ENCODE data around the gene TREH.

TREH gene

DNA sequence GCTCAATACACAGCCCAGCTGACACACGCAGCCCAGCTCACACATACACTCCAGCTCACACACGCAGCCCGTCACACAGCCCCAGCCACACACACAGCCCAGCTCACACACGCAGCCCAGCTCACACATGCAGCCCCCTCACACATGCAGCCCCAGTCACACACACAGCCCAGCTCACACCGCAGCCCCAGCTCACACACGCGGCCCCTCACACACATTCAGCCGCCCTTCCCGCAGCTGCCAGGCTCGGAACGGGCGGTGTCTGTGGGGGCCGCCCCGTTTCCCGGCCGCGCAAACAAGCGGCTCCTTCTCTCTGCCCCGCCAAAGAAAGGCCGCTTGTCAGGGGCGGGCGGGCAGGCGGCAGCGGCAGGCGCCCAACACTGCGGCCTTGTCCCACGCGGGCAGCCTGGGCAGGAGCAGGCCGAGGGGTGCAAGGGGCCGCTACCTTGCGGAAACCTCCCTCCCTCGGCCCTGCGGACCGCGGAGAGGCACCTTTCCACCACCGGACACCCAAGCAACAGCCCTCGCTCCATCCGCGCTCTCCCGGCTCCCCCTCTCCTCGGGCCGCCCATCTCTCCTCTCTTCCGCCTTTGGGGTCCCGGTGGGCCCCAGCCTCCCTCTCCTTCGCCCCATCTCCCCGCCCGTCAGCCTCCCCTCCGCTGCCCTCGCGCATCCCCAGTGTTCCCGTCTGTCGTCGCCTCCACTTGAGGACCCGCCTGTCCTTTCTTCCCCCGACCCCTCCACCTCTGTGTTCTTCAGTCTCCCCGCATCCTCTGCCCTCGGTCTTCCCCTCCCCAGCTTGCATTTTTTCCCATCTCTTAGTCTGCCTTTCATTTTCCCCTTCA lies 69.8 kb downstream of the TREH start:
- peak overlapping the region; percentile 95 to 97 for H3K4ac ChIP-seq (ENCODE audit: low read depth in 1 of 2, low read length in 2 of 2)
- no peaks in the 10 kb centered on the region for H3K27me3 ChIP-seq (ENCODE audit: control insufficient read depth in 1 of 2, insufficient read depth in 1 of 2, low read length in 2 of 2)
- peak overlapping the region; percentile 85 for H3K4me2 ChIP-seq (ENCODE audit: low read length, poor library complexity, severe bottlenecking)
- peak overlapping the region; percentile 78 to 99 for H2BK12ac ChIP-seq (ENCODE audit: low read length in 2 of 2)
- H2BK15ac ChIP-seq (ENCODE audit: low read depth, poor library complexity, severe bottlenecking), result peak overlapping the region; percentile 83
- H4K91ac ChIP-seq (ENCODE audit: low read length), result peak overlapping the region; percentile 99
- H3K9ac ChIP-seq (ENCODE audit: low read length), result peak overlapping the region; percentile 97
- no peaks in the 10 kb centered on the region for H3K79me1 ChIP-seq (replicated peaks; ENCODE audit: low read length, poor library complexity, severe bottlenecking)
- H4K8ac ChIP-seq (ENCODE audit: low read length), result peak overlapping the region; percentile 93
- H3K4me3 ChIP-seq (ENCODE audit: insufficient read depth in 1 of 2, low read depth in 1 of 2, low read length in 2 of 2), result peak overlapping the region; percentile 83 to 86
- peak overlapping the region in 1 of 2 experiments; percentile 100 for H3K14ac ChIP-seq (ENCODE audit: low read length in 2 of 2)
- H2BK5ac ChIP-seq (ENCODE audit: low read depth, low read length, poor library complexity, severe bottlenecking), result peak overlapping the region; percentile 59
- H3K27ac ChIP-seq (ENCODE audit: low read length, poor library complexity, severe bottlenecking), result peak overlapping the region; percentile 63
- peak overlapping the region; percentile 93 to 99 for H3K23ac ChIP-seq (ENCODE audit: low read length in 2 of 2)
- DNase-seq, result peak; percentile 63
- peaks cover 14 to 24% of the 10 kb centered on the region in 2 experiments for H3K36me3 ChIP-seq (ENCODE audit: control insufficient read depth in 1 of 2, insufficient read depth in 2 of 2, low read depth in 1 of 2, low read length in 2 of 2)
- WGBS, result 6% methylated on average over 54 of the region's 57 CpGs
- H2AFZ ChIP-seq (ENCODE audit: low read depth, low read length), result no peak overlapping the region
- H2BK120ac ChIP-seq (ENCODE audit: low read depth, low read length), result peak overlapping the region; percentile 84
- no peaks in the 10 kb centered on the region for H3K9me3 ChIP-seq (ENCODE audit: control insufficient read depth, low read length)
- peaks cover 54% of the 10 kb centered on the region for H3K4me1 ChIP-seq (ENCODE audit: control insufficient read depth, insufficient read depth, low read depth, low read length)
- H3K18ac ChIP-seq (ENCODE audit: low read depth in 1 of 2, low read length in 2 of 2), result peak overlapping the region; percentile 96 to 100
- no peak overlapping the region for H2AK5ac ChIP-seq (ENCODE audit: low read length, severe bottlenecking)

DNA sequence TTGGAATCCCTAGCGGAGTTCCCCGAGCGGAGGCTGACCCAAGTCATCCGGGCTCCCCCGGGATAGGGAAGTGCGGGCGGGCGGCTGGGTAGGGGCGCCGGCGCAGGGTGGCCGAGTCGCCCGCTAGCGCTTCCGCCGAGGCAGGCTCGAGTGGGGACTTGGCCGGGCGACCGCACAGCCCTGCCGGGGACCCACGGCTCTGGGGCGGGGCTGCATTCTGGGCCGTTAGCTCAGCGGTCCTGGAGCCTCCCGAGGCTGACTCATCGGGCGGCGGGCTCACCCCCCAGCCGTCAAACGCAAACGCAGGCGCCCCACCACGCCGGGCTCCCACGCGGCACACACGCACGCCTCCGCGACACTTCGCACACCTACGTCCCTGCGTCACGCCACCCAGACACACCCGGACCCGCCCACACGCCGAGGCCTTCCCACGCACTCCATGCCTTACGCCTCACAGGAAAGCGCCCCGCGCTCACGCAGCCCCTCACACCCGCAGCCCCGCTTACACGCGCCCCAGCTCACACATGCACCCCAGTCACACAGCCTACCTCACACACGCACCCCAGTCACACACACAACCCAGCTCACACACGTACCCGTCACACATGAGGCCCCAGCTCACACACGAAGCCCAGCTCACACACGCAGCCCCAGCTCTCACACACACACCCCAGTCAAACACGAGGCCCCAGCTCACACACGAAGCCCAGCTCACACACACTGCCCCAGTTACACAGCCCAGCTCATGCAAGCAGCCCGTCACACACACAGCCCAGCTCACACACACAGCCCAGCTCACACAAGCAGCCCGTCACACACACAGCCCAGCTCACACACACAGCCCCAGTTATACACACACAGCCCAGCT lies 70.9 kb downstream of the TREH start:
- Histone ChIP-seq H2BK12ac (ENCODE audit: low read length in 2 of 2) (peak overlapping the region; percentile 78 to 99), H3K14ac (ENCODE audit: low read length in 2 of 2) (peak overlapping the region; percentile 94 to 100), H3K79me1 (replicated peaks; ENCODE audit: low read length, poor library complexity, severe bottlenecking) (no peaks in the 10 kb centered on the region), H3K4me2 (ENCODE audit: low read length, poor library complexity, severe bottlenecking) (peak overlapping the region; percentile 85), H3K4me1 (ENCODE audit: control insufficient read depth, insufficient read depth, low read depth, low read length) (peaks cover 49% of the 10 kb centered on the region), H3K27me3 (ENCODE audit: control insufficient read depth in 1 of 2, insufficient read depth in 1 of 2, low read length in 2 of 2) (no peaks in the 10 kb centered on the region), H2AK5ac (ENCODE audit: low read length, severe bottlenecking) (peak overlapping the region; percentile 69), H3K36me3 (ENCODE audit: control insufficient read depth in 1 of 2, insufficient read depth in 2 of 2, low read depth in 1 of 2, low read length in 2 of 2) (peaks cover 4 to 16% of the 10 kb centered on the region in 2 experiments), H3K27ac (ENCODE audit: low read length, poor library complexity, severe bottlenecking) (peak overlapping the region; percentile 98), H4K91ac (ENCODE audit: low read length) (peak overlapping the region; percentile 99), H3K4ac (ENCODE audit: low read depth in 1 of 2, low read length in 2 of 2) (peak overlapping the region; percentile 95 to 97), H2BK120ac (ENCODE audit: low read depth, low read length) (peak overlapping the region; percentile 99), H3K23ac (ENCODE audit: low read length in 2 of 2) (peak overlapping the region in 1 of 2 experiments; percentile 99), H3K9ac (ENCODE audit: low read length) (peak overlapping the region; percentile 97), H2AFZ (ENCODE audit: low read depth, low read length) (no peak overlapping the region), H3K9me3 (ENCODE audit: control insufficient read depth, low read length) (no peaks in the 10 kb centered on the region), H2BK15ac (ENCODE audit: low read depth, poor library complexity, severe bottlenecking) (peak overlapping the region; percentile 98), H4K8ac (ENCODE audit: low read length) (peak overlapping the region; percentile 93), H2BK5ac (ENCODE audit: low read depth, low read length, poor library complexity, severe bottlenecking) (peak overlapping the region; percentile 93), H3K18ac (ENCODE audit: low read depth in 1 of 2, low read length in 2 of 2) (peak overlapping the region; percentile 96 to 100), H3K4me3 (ENCODE audit: insufficient read depth in 1 of 2, low read depth in 1 of 2, low read length in 2 of 2) (peak overlapping the region; percentile 83 to 86)
- WGBS, result 9% methylated on average over 48 of the region's 69 CpGs
- DNase-seq, result peak; percentile 94

DNA sequence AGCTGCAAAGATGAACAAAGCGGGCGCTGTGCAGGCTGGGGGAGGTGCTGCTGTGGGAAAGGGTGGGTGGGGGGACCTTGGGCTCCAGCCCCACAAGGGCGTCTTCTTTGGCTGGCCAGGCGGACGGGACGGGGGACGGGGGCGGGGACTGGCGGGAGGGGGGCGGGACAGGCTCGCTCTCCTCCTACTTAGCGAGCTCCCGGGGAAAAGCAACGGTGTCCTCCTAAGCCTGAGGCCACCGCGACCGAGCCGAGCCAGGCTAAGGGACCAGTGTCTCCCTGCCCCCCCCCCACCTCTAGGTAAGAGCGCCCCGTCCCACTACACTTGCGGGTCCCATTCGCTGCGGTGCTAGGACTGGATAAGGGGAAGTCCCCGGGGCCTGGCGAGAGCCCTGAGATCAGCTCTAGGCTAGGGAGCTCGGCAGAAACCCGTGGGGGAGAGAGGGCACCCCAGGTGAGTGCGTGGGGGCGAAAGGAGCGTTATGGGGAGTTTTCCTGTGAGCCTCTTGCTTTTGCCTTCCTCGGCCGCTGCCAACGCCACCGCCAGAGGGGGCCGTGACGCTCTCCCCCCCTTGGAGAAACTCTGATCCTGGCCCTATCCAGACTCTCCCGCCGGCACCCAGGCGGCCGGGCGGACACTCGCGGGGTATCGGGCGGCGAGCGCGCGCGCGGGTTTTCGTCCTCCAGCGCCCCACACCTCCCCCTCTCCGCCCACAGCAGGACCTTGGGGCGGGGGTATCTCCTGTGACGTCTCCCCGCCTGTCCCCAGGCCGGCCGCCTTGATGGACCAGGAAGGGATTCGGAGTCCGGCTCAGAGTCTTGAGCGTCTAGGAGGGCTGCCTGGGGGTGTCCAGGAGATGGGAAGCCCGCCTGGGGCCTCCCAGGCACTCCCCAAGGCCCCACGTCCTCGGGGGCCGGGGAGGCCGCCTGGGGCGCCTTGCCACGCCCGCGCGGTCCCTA lies 71.8 kb downstream of the TREH start, which contains the start of gene PHLDB1:
Gene PHLDB1, plus strand, starts transcription at position 215 of the 959 bp plus-strand sequence. CDS start 6,222 bp downstream, outside the sequence.
- Histone ChIP-seq H3K23ac (ENCODE audit: low read length in 2 of 2) (peak within 1 kb of the TSS in 1 of 2 experiments; percentile 86), H2BK120ac (ENCODE audit: low read depth, low read length) (peak within 1 kb of the TSS; percentile 99), H3K27me3 (ENCODE audit: control insufficient read depth in 1 of 2, insufficient read depth in 1 of 2, low read length in 2 of 2) (no peaks in the 10 kb centered on the region), H3K9me3 (ENCODE audit: control insufficient read depth, low read length) (no peaks in the 10 kb centered on the region), H3K4me2 (ENCODE audit: low read length, poor library complexity, severe bottlenecking) (peak within 1 kb of the TSS; percentile 85), H3K4me3 (ENCODE audit: insufficient read depth in 1 of 2, low read depth in 1 of 2, low read length in 2 of 2) (peak within 1 kb of the TSS; percentile 83 to 86), H2BK5ac (ENCODE audit: low read depth, low read length, poor library complexity, severe bottlenecking) (peak within 1 kb of the TSS; percentile 97), H2BK15ac (ENCODE audit: low read depth, poor library complexity, severe bottlenecking) (peak within 1 kb of the TSS; percentile 98), H2AK5ac (ENCODE audit: low read length, severe bottlenecking) (peak within 1 kb of the TSS; percentile 100), H3K36me3 (ENCODE audit: control insufficient read depth in 1 of 2, insufficient read depth in 2 of 2, low read depth in 1 of 2, low read length in 2 of 2) (peaks cover 6 to 16% of the 10 kb centered on the region in 2 experiments), H3K4ac (ENCODE audit: low read depth in 1 of 2, low read length in 2 of 2) (peak within 1 kb of the TSS; percentile 95 to 97), H3K9ac (ENCODE audit: low read length) (peak within 1 kb of the TSS; percentile 97), H3K27ac (ENCODE audit: low read length, poor library complexity, severe bottlenecking) (peak within 1 kb of the TSS; percentile 100), H3K14ac (ENCODE audit: low read length in 2 of 2) (peak within 1 kb of the TSS; percentile 94 to 97), H3K79me1 (replicated peaks; ENCODE audit: low read length, poor library complexity, severe bottlenecking) (no peaks in the 10 kb centered on the region), H3K18ac (ENCODE audit: low read depth in 1 of 2, low read length in 2 of 2) (peak within 1 kb of the TSS; percentile 96 to 100), H4K91ac (ENCODE audit: low read length) (peak within 1 kb of the TSS; percentile 99), H2AFZ (ENCODE audit: low read depth, low read length) (no peak within 1 kb of the TSS), H3K4me1 (ENCODE audit: control insufficient read depth, insufficient read depth, low read depth, low read length) (peaks cover 42% of the 10 kb centered on the region), H2BK12ac (ENCODE audit: low read length in 2 of 2) (peak within 1 kb of the TSS; percentile 72 to 99), H4K8ac (ENCODE audit: low read length) (peak within 1 kb of the TSS; percentile 93)
- DNase-seq, result peak; percentile 83
- WGBS, result 1% methylated on average over 57 of the region's 72 CpGs
